Measurements from ENCODE around the gene CSF3.

- no peak for TF ChIP-seq JUN (CRISPR knock-in tag; IDR thresholded peaks at IDR 0.05)
- TF ChIP-seq ETV6 (CRISPR knock-in tag; IDR thresholded peaks at IDR 0.05): no peak
- TF ChIP-seq NR2C2 (CRISPR knock-in tag; IDR thresholded peaks at IDR 0.05): no peak
- TF ChIP-seq E2F4 (CRISPR knock-in tag; IDR thresholded peaks at IDR 0.05; ENCODE audit: borderline replicate concordance, low read depth): no peak
- no peak for TF ChIP-seq CTCF (IDR thresholded peaks at IDR 0.05)
- no peak for TF ChIP-seq ZNF281 (CRISPR knock-in tag; IDR thresholded peaks at IDR 0.05)
- TF ChIP-seq ESRRA (CRISPR knock-in tag; IDR thresholded peaks at IDR 0.05; ENCODE audit: borderline replicate concordance): no peak
- no peak for TF ChIP-seq ZNF425 (CRISPR knock-in tag; conservative IDR thresholded peaks at IDR 0.05)
- no peak for TF ChIP-seq MXD4 (CRISPR knock-in tag; IDR thresholded peaks at IDR 0.05; ENCODE audit: borderline replicate concordance)
Observed at GRCh38 chr17:39968761-39969160, 46.5 kb upstream of the CSF3 start.
